Activated T-helper 17 cell treated with anti-CD3 and anti-CD28 coated beads, Interleukin-2, amount 50 U/mL, for 72 hours (primary cell): ENCODE results near the gene ZNF292. TPM values are rescaled to one million over a fixed set of nuclear protein-coding genes. Genes with fewer than 3 reads are reported as not detected.
"Not testable (repeated sequence)": the region's sequence is repeated elsewhere in the genome, so short reads cannot be mapped to it uniquely, and the experiment has no call there.

Experiments
- ATAC-seq: fragments of 150-1000 bp; cut with Tn5 transposase; replicated peaks from 2 replicates; pipeline ENCODE4 v1.10.0; 2021; ENCODE audit warnings: mild to moderate bottlenecking, moderate library complexity
- H3K27ac Mint-ChIP-seq: one replicate; pipeline ENCODE4 v1.8.0; 2022; ENCODE audit warnings: mixed read lengths
- H3K27me3 Mint-ChIP-seq: one replicate; pipeline ENCODE4 v1.8.0; 2022; ENCODE audit warnings: mixed read lengths
- H3K36me3 Mint-ChIP-seq: one replicate; pipeline ENCODE4 v1.8.0; 2022; ENCODE audit warnings: low read depth, mild to moderate bottlenecking, mixed read lengths
- H3K4me1 Mint-ChIP-seq: one replicate; pipeline ENCODE4 v1.8.0; 2022; ENCODE audit warnings: mixed read lengths
- H3K4me3 Mint-ChIP-seq: one replicate; pipeline ENCODE4 v1.8.0; 2022; ENCODE audit warnings: mild to moderate bottlenecking, mixed read lengths
- H3K9me3 Mint-ChIP-seq: one replicate; pipeline ENCODE4 v1.8.0; 2022; ENCODE audit warnings: mixed read lengths
- total RNA-seq, 2 donors: library from RNA; stranded (reverse); gene quantifications; one replicate each; pipeline ENCODE4 v1.2.3, GENCODE V29; 2022

Gene ZNF292
- total RNA-seq, 2 donors from 2014 or later: 77.2 to 209 TPM

GRCh38 chr6:87289571-87289970 lies 134.2 kb downstream of the ZNF292 start:
- peaks cover 7% of the 10 kb centered on the region for H3K27me3 Mint-ChIP-seq
- H3K4me3 Mint-ChIP-seq: no peak overlapping the region
- ATAC-seq: no peak
- H3K36me3 Mint-ChIP-seq: no peaks in the 10 kb centered on the region
- peaks cover 6% of the 10 kb centered on the region for H3K9me3 Mint-ChIP-seq
- no peak overlapping the region for H3K27ac Mint-ChIP-seq
- H3K4me1 Mint-ChIP-seq: no peaks in the 10 kb centered on the region

- no peaks in the 10 kb centered on the region for H3K4me1 Mint-ChIP-seq
- no peak overlapping the region for H3K4me3 Mint-ChIP-seq
- no peak overlapping the region for H3K27ac Mint-ChIP-seq
- H3K27me3 Mint-ChIP-seq: peaks cover 16% of the 10 kb centered on the region
- no peak for ATAC-seq
- H3K9me3 Mint-ChIP-seq: no peaks in the 10 kb centered on the region
- no peaks in the 10 kb centered on the region for H3K36me3 Mint-ChIP-seq
These were observed 136.5 kb downstream of the ZNF292 start for GRCh38 chr6:87291883-87292282.

GRCh38 chr6:87293526-87293925 lies 138.2 kb downstream of the ZNF292 start:
- H3K27ac Mint-ChIP-seq: no peak overlapping the region
- H3K4me3 Mint-ChIP-seq: no peak overlapping the region
- no peaks in the 10 kb centered on the region for H3K9me3 Mint-ChIP-seq
- no peaks in the 10 kb centered on the region for H3K36me3 Mint-ChIP-seq
- no peak for ATAC-seq
- H3K27me3 Mint-ChIP-seq: peaks cover 26% of the 10 kb centered on the region
- H3K4me1 Mint-ChIP-seq: no peaks in the 10 kb centered on the region

- peaks cover 41% of the 10 kb centered on the region for H3K27me3 Mint-ChIP-seq
These were observed 141.8 kb downstream of the ZNF292 start for GRCh38 chr6:87297119-87297518.

GRCh38 chr6:87301277-87301676 lies 145.9 kb downstream of the ZNF292 start:
- not testable (repeated sequence) for H3K4me3 Mint-ChIP-seq, H3K36me3 Mint-ChIP-seq, H3K4me1 Mint-ChIP-seq, ATAC-seq, H3K9me3 Mint-ChIP-seq, H3K27ac Mint-ChIP-seq
- H3K27me3 Mint-ChIP-seq: peaks cover 37% of the 10 kb centered on the region

More at GRCh38 chr6:87297119-87297518, 141.8 kb downstream of the ZNF292 start:
- ATAC-seq: no peak
- Mint-ChIP-seq H3K27ac (no peak overlapping the region), H3K36me3 (no peaks in the 10 kb centered on the region), H3K4me1 (no peaks in the 10 kb centered on the region), H3K4me3 (no peak overlapping the region), H3K9me3 (no peaks in the 10 kb centered on the region)

GRCh38 chr6:87308970-87309369 lies 153.6 kb downstream of the ZNF292 start:
- no peaks in the 10 kb centered on the region for H3K4me1 Mint-ChIP-seq
- no peaks in the 10 kb centered on the region for H3K36me3 Mint-ChIP-seq
- no peak overlapping the region for H3K4me3 Mint-ChIP-seq
- no peak overlapping the region for H3K27ac Mint-ChIP-seq
- H3K9me3 Mint-ChIP-seq: peaks cover 1% of the 10 kb centered on the region
- H3K27me3 Mint-ChIP-seq: peaks cover 9% of the 10 kb centered on the region
- ATAC-seq: no peak

- Mint-ChIP-seq H3K27ac (no peak overlapping the region), H3K27me3 (peaks cover 19% of the 10 kb centered on the region), H3K4me1 (no peaks in the 10 kb centered on the region), H3K36me3 (no peaks in the 10 kb centered on the region), H3K4me3 (no peak overlapping the region), H3K9me3 (no peaks in the 10 kb centered on the region)
- ATAC-seq: no peak
These were observed 157.5 kb downstream of the ZNF292 start for GRCh38 chr6:87312860-87313259.

Other genes starting within 250 kb of the ZNF292 start
- not detected for gene HTR1E, start 218.0 kb upstream of the ZNF292 start, total RNA-seq
- under 1 TPM in 1 of 2 donors, not detected in 1; 0.26 TPM for gene CGA, start 60.5 kb upstream of the ZNF292 start, total RNA-seq
- gene SMIM8, start 167.0 kb downstream of the ZNF292 start, total RNA-seq: 1 to 10 TPM; 5.0 to 6.2 TPM
- gene GJB7, start 173.7 kb downstream of the ZNF292 start, total RNA-seq: not detected
- 1 to 10 TPM; 1.5 to 3.0 TPM for gene C6orf163, start 189.2 kb downstream of the ZNF292 start, total RNA-seq